ENCODE data around the gene GALNT3. TPM values are rescaled to one million over a fixed set of nuclear protein-coding genes. Genes with fewer than 3 reads are reported as not detected.

Gene GALNT3
- total RNA-seq, 1 donor from 2014 or later, result 18.4 TPM

GRCh38 chr2:165778187-165778556, 15.9 kb downstream of the GALNT3 start:
- Mint-ChIP-seq H3K36me3 (ENCODE audit: insufficient read depth) (peaks cover 18% of the 10 kb centered on the region), H3K4me3 (ENCODE audit: low read depth) (no peak overlapping the region), H3K9me3 (ENCODE audit: low read depth) (peaks cover 12% of the 10 kb centered on the region), H3K4me1 (ENCODE audit: low read depth) (peaks cover 19% of the 10 kb centered on the region), H3K27me3 (no peaks in the 10 kb centered on the region), H3K27ac (no peak overlapping the region)
- no peak for DNase-seq (ENCODE audit: low spot score, unreplicated experiment)
- no peak for TF ChIP-seq CTCF (IDR thresholded peaks at IDR 0.05; ENCODE audit: unreplicated experiment)

GRCh38 chr2:165777522-165778186, 16.4 kb downstream of the GALNT3 start:
- H3K27me3 Mint-ChIP-seq, result no peaks in the 10 kb centered on the region
- no peak for TF ChIP-seq CTCF (IDR thresholded peaks at IDR 0.05; ENCODE audit: unreplicated experiment)
- H3K4me3 Mint-ChIP-seq (ENCODE audit: low read depth), result no peak overlapping the region
- no peak overlapping the region for H3K27ac Mint-ChIP-seq
- H3K9me3 Mint-ChIP-seq (ENCODE audit: low read depth), result peaks cover 15% of the 10 kb centered on the region
- DNase-seq (ENCODE audit: low spot score, unreplicated experiment), result no peak
- peaks cover 22% of the 10 kb centered on the region for H3K36me3 Mint-ChIP-seq (ENCODE audit: insufficient read depth)
- H3K4me1 Mint-ChIP-seq (ENCODE audit: low read depth), result peaks cover 19% of the 10 kb centered on the region

- H3K27me3 Mint-ChIP-seq, result no peaks in the 10 kb centered on the region
- no peak overlapping the region for H3K27ac Mint-ChIP-seq
- H3K36me3 Mint-ChIP-seq (ENCODE audit: insufficient read depth), result peaks cover 24% of the 10 kb centered on the region
- no peak overlapping the region for H3K4me3 Mint-ChIP-seq (ENCODE audit: low read depth)
- H3K4me1 Mint-ChIP-seq (ENCODE audit: low read depth), result peaks cover 19% of the 10 kb centered on the region
- no peak for DNase-seq (ENCODE audit: low spot score, unreplicated experiment)
- peaks cover 15% of the 10 kb centered on the region for H3K9me3 Mint-ChIP-seq (ENCODE audit: low read depth)
- TF ChIP-seq CTCF (IDR thresholded peaks at IDR 0.05; ENCODE audit: unreplicated experiment), result no peak
Measured at GRCh38 chr2:165776796-165777195, 17.3 kb downstream of the GALNT3 start.

GRCh38 chr2:165776013-165776412, 18.0 kb downstream of the GALNT3 start:
- H3K4me1 Mint-ChIP-seq (ENCODE audit: low read depth), result peaks cover 19% of the 10 kb centered on the region
- no peak overlapping the region for H3K4me3 Mint-ChIP-seq (ENCODE audit: low read depth)
- no peak for DNase-seq (ENCODE audit: low spot score, unreplicated experiment)
- H3K36me3 Mint-ChIP-seq (ENCODE audit: insufficient read depth), result peaks cover 24% of the 10 kb centered on the region
- no peaks in the 10 kb centered on the region for H3K27me3 Mint-ChIP-seq
- no peak for TF ChIP-seq CTCF (IDR thresholded peaks at IDR 0.05; ENCODE audit: unreplicated experiment)
- H3K9me3 Mint-ChIP-seq (ENCODE audit: low read depth), result peaks cover 15% of the 10 kb centered on the region
- H3K27ac Mint-ChIP-seq, result no peak overlapping the region

GRCh38 chr2:165773684-165774083, 20.4 kb downstream of the GALNT3 start:
- Mint-ChIP-seq H3K4me3 (ENCODE audit: low read depth) (no peak overlapping the region), H3K9me3 (ENCODE audit: low read depth) (peaks cover 7% of the 10 kb centered on the region), H3K36me3 (ENCODE audit: insufficient read depth) (peaks cover 11% of the 10 kb centered on the region), H3K4me1 (ENCODE audit: low read depth) (peaks cover 22% of the 10 kb centered on the region), H3K27ac (no peak overlapping the region), H3K27me3 (no peaks in the 10 kb centered on the region)
- TF ChIP-seq CTCF (IDR thresholded peaks at IDR 0.05; ENCODE audit: unreplicated experiment), result no peak
- no peak for DNase-seq (ENCODE audit: low spot score, unreplicated experiment)
